SK-N-SH (cell line): ENCODE measurements around the gene POLA2.

ENCODE experiments used
- CHD2 ChIP-seq: fragments of 150-350 bp; IDR thresholded peaks from 2 replicates; pipeline ENCODE4 v1.6.1; 2018; ENCODE audit warnings: low read length; ENCODE audit not compliant: partially characterized antibody
- EZH2phosphoT487 ChIP-seq: fragments of 200-600 bp; sonication (generic); IDR thresholded peaks from 2 replicates; pipeline ENCODE4 v1.6.1; 2017; ENCODE audit warnings: low read depth, mixed run types, mild to moderate bottlenecking, antibody characterized with exemption, moderate library complexity, borderline replicate concordance
- FOXM1 ChIP-seq: IDR thresholded peaks from 2 replicates; pipeline ENCODE4 v1.4.0; 2012; ENCODE audit warnings: low read depth, mild to moderate bottlenecking
- GABPA ChIP-seq: IDR thresholded peaks from 2 replicates; pipeline ENCODE4 v1.4.0; 2012; ENCODE audit warnings: low read depth, mild to moderate bottlenecking
- REST ChIP-seq: IDR thresholded peaks from 2 replicates; pipeline ENCODE4 v1.6.1; 2012; ENCODE audit warnings: mild to moderate bottlenecking, low read depth, low read length, moderate library complexity
- TAF1 ChIP-seq: IDR thresholded peaks from 2 replicates; pipeline ENCODE4 v1.6.1; 2012; ENCODE audit warnings: low read depth, mild to moderate bottlenecking, low read length, moderate library complexity, borderline replicate concordance
- TCF12 ChIP-seq: IDR thresholded peaks from 2 replicates; pipeline ENCODE4 v1.4.0; 2012
- TF ChIP-seq, protein P1 (sequence below): fragments of 200-600 bp; sonication (generic); IDR thresholded peaks from 2 replicates; pipeline ENCODE4 v1.6.1; 2017; ENCODE audit warnings: antibody characterized with exemption, mild to moderate bottlenecking, moderate library complexity

DNA sequence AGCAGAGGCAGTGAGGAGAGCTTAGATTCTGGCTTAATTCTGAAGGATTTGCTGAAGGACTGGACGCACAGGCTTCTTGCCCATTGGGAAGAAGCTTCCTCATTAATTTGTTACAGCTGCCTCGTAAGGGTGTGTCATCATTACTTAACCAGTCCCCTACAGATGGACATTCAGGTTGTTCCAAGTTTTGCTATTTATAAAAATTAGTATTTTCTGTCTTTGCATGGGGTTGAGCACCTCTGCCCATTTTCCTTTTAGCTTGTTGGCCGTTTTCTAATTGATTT is 41.9 kb upstream of the POLA2 start:
- TF ChIP-seq FOXM1 (no peak), GABPA (no peak), REST (no peak), CHD2 (no peak), TCF12 (no peak), TAF1 (no peak), EZH2phosphoT487 (no peak)
- TF ChIP-seq, protein P1, sequence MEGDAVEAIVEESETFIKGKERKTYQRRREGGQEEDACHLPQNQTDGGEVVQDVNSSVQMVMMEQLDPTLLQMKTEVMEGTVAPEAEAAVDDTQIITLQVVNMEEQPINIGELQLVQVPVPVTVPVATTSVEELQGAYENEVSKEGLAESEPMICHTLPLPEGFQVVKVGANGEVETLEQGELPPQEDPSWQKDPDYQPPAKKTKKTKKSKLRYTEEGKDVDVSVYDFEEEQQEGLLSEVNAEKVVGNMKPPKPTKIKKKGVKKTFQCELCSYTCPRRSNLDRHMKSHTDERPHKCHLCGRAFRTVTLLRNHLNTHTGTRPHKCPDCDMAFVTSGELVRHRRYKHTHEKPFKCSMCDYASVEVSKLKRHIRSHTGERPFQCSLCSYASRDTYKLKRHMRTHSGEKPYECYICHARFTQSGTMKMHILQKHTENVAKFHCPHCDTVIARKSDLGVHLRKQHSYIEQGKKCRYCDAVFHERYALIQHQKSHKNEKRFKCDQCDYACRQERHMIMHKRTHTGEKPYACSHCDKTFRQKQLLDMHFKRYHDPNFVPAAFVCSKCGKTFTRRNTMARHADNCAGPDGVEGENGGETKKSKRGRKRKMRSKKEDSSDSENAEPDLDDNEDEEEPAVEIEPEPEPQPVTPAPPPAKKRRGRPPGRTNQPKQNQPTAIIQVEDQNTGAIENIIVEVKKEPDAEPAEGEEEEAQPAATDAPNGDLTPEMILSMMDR: no peak
